C4-2B (cell line): Measurements from ENCODE around the gene XPNPEP3.

ENCODE experiments used
- ZFX ChIP-seq: fragments of 450-650 bp; IDR thresholded peaks from 2 replicates; pipeline ENCODE4 v1.6.1; 2017
- TF ChIP-seq, protein P1 (sequence below): fragments of 450-650 bp; conservative IDR thresholded peaks from 2 replicates; pipeline ENCODE4 v1.5.1; 2017; ENCODE audit warnings: mild to moderate bottlenecking

GRCh38 chr22:40862537-40862936, 5.6 kb downstream of the XPNPEP3 start:
- TF ChIP-seq, protein P1, sequence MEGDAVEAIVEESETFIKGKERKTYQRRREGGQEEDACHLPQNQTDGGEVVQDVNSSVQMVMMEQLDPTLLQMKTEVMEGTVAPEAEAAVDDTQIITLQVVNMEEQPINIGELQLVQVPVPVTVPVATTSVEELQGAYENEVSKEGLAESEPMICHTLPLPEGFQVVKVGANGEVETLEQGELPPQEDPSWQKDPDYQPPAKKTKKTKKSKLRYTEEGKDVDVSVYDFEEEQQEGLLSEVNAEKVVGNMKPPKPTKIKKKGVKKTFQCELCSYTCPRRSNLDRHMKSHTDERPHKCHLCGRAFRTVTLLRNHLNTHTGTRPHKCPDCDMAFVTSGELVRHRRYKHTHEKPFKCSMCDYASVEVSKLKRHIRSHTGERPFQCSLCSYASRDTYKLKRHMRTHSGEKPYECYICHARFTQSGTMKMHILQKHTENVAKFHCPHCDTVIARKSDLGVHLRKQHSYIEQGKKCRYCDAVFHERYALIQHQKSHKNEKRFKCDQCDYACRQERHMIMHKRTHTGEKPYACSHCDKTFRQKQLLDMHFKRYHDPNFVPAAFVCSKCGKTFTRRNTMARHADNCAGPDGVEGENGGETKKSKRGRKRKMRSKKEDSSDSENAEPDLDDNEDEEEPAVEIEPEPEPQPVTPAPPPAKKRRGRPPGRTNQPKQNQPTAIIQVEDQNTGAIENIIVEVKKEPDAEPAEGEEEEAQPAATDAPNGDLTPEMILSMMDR: no peak
- TF ChIP-seq ZFX: no peak
